ENCODE data around the gene GGCX. TPM values are rescaled to one million over a fixed set of nuclear protein-coding genes. Genes with fewer than 3 reads are reported as not detected.

GGCX gene
- total RNA-seq, 2 donors from 2014 or later: 74.5 to 89.5 TPM

DNA sequence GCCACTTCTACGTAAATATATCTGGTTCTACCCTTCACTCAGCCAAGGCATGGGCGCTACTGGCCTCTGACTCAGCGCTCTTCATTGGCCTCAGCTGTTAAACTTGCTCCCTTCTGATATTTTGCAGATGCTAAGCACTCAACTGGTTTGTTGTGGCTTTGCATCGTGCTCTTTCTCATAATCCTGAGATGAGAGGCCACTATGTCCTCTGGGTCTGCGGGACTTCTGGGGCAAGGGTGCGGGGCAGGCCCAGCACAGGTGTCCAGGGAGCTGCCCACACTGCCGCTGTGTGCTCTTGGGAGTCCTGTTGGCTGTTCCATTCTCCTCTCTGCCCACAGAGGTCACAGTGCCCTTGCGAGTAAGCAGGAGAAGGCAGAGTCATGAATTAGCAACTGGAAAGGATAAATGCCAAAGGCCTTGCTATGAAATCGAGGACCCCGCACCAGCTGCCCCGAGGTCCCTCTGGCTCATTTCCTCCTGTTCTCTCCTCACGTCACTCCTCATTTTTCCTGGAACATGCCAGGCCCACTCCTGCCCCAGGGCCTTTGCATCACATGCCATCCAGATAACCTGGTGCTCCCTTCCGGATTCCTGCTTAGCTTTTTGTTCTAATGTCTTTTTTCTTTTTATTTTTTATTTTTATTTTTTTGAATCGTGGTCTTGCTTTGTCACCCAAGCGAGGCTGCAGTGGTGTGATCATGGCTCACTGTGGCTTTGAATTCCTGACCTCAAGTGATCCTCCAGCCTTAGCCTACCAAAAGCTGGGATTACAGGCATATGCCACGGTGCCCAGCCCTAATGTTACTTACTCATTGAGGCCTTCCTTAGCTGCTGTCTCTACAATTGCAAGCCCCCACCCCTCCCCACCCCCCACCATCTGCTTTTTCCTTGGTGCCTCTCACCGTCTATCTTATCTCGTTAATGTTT, 57.2 kb downstream of the GGCX start:
- Histone ChIP-seq H3K9ac (ENCODE audit: extremely low read depth, low read length, poor library complexity, severe bottlenecking) (no peak overlapping the region), H3K27me3 (ENCODE audit: control insufficient read depth, insufficient read depth, low read length, poor library complexity, severe bottlenecking) (no peaks in the 10 kb centered on the region), H3K4me3 (ENCODE audit: low read length) (no peak overlapping the region), H3K36me3 (ENCODE audit: control insufficient read depth, insufficient read depth, low read length) (no peaks in the 10 kb centered on the region), H3K9me3 (ENCODE audit: control insufficient read depth, low read length) (no peaks in the 10 kb centered on the region), H3K27ac (ENCODE audit: low read depth, low read length) (no peak overlapping the region), H3K4me1 (ENCODE audit: control insufficient read depth, insufficient read depth, low read length) (no peaks in the 10 kb centered on the region)
- no peak overlapping the region for H3K4me3 Mint-ChIP-seq
- no peak for DNase-seq
- H3K9me3 Mint-ChIP-seq: peaks cover 3% of the 10 kb centered on the region
- 92% methylated on average over 16 to 18 of the region's 18 CpGs for WGBS, 2 experiments (ENCODE audit: insufficient coverage in 1 of 2, insufficient read length in 1 of 2)
- no peak overlapping the region for H3K27ac Mint-ChIP-seq
- TF ChIP-seq, protein P1, sequence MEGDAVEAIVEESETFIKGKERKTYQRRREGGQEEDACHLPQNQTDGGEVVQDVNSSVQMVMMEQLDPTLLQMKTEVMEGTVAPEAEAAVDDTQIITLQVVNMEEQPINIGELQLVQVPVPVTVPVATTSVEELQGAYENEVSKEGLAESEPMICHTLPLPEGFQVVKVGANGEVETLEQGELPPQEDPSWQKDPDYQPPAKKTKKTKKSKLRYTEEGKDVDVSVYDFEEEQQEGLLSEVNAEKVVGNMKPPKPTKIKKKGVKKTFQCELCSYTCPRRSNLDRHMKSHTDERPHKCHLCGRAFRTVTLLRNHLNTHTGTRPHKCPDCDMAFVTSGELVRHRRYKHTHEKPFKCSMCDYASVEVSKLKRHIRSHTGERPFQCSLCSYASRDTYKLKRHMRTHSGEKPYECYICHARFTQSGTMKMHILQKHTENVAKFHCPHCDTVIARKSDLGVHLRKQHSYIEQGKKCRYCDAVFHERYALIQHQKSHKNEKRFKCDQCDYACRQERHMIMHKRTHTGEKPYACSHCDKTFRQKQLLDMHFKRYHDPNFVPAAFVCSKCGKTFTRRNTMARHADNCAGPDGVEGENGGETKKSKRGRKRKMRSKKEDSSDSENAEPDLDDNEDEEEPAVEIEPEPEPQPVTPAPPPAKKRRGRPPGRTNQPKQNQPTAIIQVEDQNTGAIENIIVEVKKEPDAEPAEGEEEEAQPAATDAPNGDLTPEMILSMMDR (conservative IDR thresholded peaks at IDR 0.05): no peak
- H3K4me1 Mint-ChIP-seq: peaks cover 8% of the 10 kb centered on the region
- H3K36me3 Mint-ChIP-seq (ENCODE audit: low read depth): no peaks in the 10 kb centered on the region
- peaks cover 2% of the 10 kb centered on the region for H3K27me3 Mint-ChIP-seq (ENCODE audit: insufficient read depth)

DNA sequence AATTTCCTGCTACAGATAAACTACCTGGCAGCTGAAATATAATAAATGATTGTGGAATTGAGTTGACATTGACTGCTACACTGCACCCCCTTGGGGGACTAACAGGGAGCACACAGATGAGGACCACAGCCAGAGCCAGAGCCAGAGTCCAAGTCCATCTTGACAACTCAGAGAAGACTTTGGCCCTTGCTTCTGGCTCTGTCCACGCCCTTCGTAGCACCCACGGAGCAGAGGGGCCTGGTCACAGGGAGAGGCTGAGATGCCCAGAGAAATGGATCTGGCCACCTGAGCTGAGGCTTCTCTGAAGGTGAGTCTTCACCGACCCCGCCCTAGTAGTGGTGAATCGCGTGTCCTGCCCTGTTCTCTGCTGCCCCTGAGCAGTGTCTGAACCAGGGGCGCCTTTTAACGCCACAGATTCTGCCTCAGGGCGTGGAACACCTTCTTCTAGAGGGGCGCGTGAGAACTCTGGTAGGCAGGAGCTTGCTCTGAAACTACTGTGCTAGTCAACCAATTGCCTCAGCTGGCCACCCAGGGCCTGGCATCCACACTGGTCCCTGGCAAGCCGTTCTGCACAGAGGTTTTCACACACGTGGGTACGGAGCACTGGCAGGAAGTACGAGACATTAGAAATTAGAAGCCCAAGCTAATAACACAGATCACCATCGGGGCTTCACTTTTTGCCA, 58.0 kb downstream of the GGCX start:
- H3K27ac ChIP-seq (ENCODE audit: low read depth, low read length): no peak overlapping the region
- 94 to 95% methylated on average over 14 to 17 of the region's 17 CpGs for WGBS, 2 experiments (ENCODE audit: insufficient coverage in 1 of 2, insufficient read length in 1 of 2)
- no peak for DNase-seq
- peaks cover 3% of the 10 kb centered on the region for H3K9me3 Mint-ChIP-seq
- no peak overlapping the region for H3K9ac ChIP-seq (ENCODE audit: extremely low read depth, low read length, poor library complexity, severe bottlenecking)
- TF ChIP-seq, protein P1 (conservative IDR thresholded peaks at IDR 0.05): peak; percentile 22
- H3K9me3 ChIP-seq (ENCODE audit: control insufficient read depth, low read length): no peaks in the 10 kb centered on the region
- H3K36me3 Mint-ChIP-seq (ENCODE audit: low read depth): no peaks in the 10 kb centered on the region
- H3K4me3 ChIP-seq (ENCODE audit: low read length): no peak overlapping the region
- H3K27me3 ChIP-seq (ENCODE audit: control insufficient read depth, insufficient read depth, low read length, poor library complexity, severe bottlenecking): no peaks in the 10 kb centered on the region
- H3K4me1 Mint-ChIP-seq: peaks cover 8% of the 10 kb centered on the region
- H3K27me3 Mint-ChIP-seq (ENCODE audit: insufficient read depth): peaks cover 2% of the 10 kb centered on the region
- H3K4me1 ChIP-seq (ENCODE audit: control insufficient read depth, insufficient read depth, low read length): no peaks in the 10 kb centered on the region
- no peaks in the 10 kb centered on the region for H3K36me3 ChIP-seq (ENCODE audit: control insufficient read depth, insufficient read depth, low read length)
- no peak overlapping the region for H3K27ac Mint-ChIP-seq
- no peak overlapping the region for H3K4me3 Mint-ChIP-seq

GRCh38 chr2:85502720-85503119, 58.6 kb downstream of the GGCX start:
- 86 to 93% methylated on average over 1 to 3 of the region's 3 CpGs for WGBS, 2 experiments (ENCODE audit: insufficient coverage in 1 of 2, insufficient read length in 1 of 2)
- Mint-ChIP-seq H3K27ac (no peak overlapping the region), H3K4me3 (no peak overlapping the region), H3K9me3 (peaks cover 3% of the 10 kb centered on the region), H3K27me3 (ENCODE audit: insufficient read depth) (peaks cover 2% of the 10 kb centered on the region), H3K4me1 (peaks cover 8% of the 10 kb centered on the region), H3K36me3 (ENCODE audit: low read depth) (no peaks in the 10 kb centered on the region)
- Histone ChIP-seq H3K9ac (ENCODE audit: extremely low read depth, low read length, poor library complexity, severe bottlenecking) (no peak overlapping the region), H3K4me1 (ENCODE audit: control insufficient read depth, insufficient read depth, low read length) (no peaks in the 10 kb centered on the region), H3K36me3 (ENCODE audit: control insufficient read depth, insufficient read depth, low read length) (no peaks in the 10 kb centered on the region), H3K9me3 (ENCODE audit: control insufficient read depth, low read length) (no peaks in the 10 kb centered on the region), H3K27me3 (ENCODE audit: control insufficient read depth, insufficient read depth, low read length, poor library complexity, severe bottlenecking) (no peaks in the 10 kb centered on the region), H3K4me3 (ENCODE audit: low read length) (no peak overlapping the region), H3K27ac (ENCODE audit: low read depth, low read length) (no peak overlapping the region)
- no peak for DNase-seq
- TF ChIP-seq, protein P1 (conservative IDR thresholded peaks at IDR 0.05): no peak
